Stimulated activated CD8-positive, alpha-beta memory T cell treated with anti-CD3 and anti-CD28 coated beads, Interleukin-4, amount 100 ng/mL, for 4 hours (primary cell): Measurements from ENCODE around the gene ADCY5.

Source experiments
- DNase-seq, 2 donors: peaks; one replicate each; pipeline ENCODE4 v3.0.0-alpha.2; 2020; ENCODE audit warnings: low read depth in 2 of 2, low spot score in 1 of 2

ADCY5 gene

GRCh38 chr3:123372686-123373473 lies 76.0 kb downstream of the ADCY5 start:
- no peak for DNase-seq

- DNase-seq: no peak
Observed at GRCh38 chr3:123371859-123372685, 76.8 kb downstream of the ADCY5 start.

- no peak for DNase-seq
Observed at GRCh38 chr3:123371426-123371825, 77.5 kb downstream of the ADCY5 start.

GRCh38 chr3:123370819-123371218 lies 78.1 kb downstream of the ADCY5 start:
- no peak for DNase-seq

GRCh38 chr3:123369085-123369484 lies 79.8 kb downstream of the ADCY5 start:
- DNase-seq: no peak

GRCh38 chr3:123367467-123368154 lies 81.3 kb downstream of the ADCY5 start:
- DNase-seq: no peak

GRCh38 chr3:123365450-123366143 lies 83.3 kb downstream of the ADCY5 start:
- DNase-seq: no peak

GRCh38 chr3:123361071-123361470 lies 87.8 kb downstream of the ADCY5 start:
- no peak for DNase-seq

- DNase-seq: no peak
Observed at GRCh38 chr3:123357275-123357674, 91.6 kb downstream of the ADCY5 start.

- DNase-seq: no peak
Observed at GRCh38 chr3:123353850-123354233, 95.0 kb downstream of the ADCY5 start.

GRCh38 chr3:123353227-123353849 lies 95.6 kb downstream of the ADCY5 start:
- no peak for DNase-seq

- DNase-seq: no peak
Observed at GRCh38 chr3:123352134-123352554, 96.7 kb downstream of the ADCY5 start.

GRCh38 chr3:123351501-123351900 lies 97.4 kb downstream of the ADCY5 start:
- no peak for DNase-seq

- DNase-seq: no peak
Observed at GRCh38 chr3:123350971-123351370, 97.9 kb downstream of the ADCY5 start.

- no peak for DNase-seq
Observed at GRCh38 chr3:123349566-123350435, 99.1 kb downstream of the ADCY5 start.

- DNase-seq: no peak
Observed at GRCh38 chr3:123349201-123349535, 99.7 kb downstream of the ADCY5 start.

GRCh38 chr3:123348471-123349200 lies 100.3 kb downstream of the ADCY5 start:
- DNase-seq: no peak

GRCh38 chr3:123347691-123348264 lies 101.1 kb downstream of the ADCY5 start:
- DNase-seq: no peak

- DNase-seq: no peak
Observed at GRCh38 chr3:123347205-123347604, 101.7 kb downstream of the ADCY5 start.
